NCI-H69 (cell line): Measurements from ENCODE around the gene EVC2.

Experiments used
- DNase-seq: peaks from one replicate; lab custom pipeline; 2025; lab: John Stamatoyannopoulos, UW

Gene EVC2

GRCh38 chr4:5662555-5662954, 45.8 kb downstream of the EVC2 start:
- DNase-seq: no peak

DNA sequence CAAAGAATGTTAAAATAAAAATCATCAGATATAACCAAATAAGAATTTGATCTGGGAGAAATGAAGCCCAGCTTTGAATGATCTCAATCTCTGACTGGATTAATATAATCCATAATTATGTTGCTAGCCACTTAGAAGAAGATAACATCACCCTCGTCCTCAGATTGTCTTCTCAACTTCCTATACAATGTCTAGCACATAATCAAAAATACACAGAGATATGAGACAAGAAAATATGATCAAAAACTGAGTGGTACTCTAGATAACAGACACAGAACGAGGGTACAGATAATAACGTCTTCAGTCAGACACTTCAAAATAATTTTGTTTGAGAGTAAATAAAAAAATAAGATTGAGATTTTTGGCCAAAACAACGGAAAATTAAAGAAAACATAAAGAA, 47.1 kb downstream of the EVC2 start:
- DNase-seq: no peak

- DNase-seq: no peak
These were observed 48.2 kb downstream of the EVC2 start for GRCh38 chr4:5660185-5660584.

GRCh38 chr4:5658974-5659373, 49.4 kb downstream of the EVC2 start:
- no peak for DNase-seq

GRCh38 chr4:5656415-5656814, 51.9 kb downstream of the EVC2 start:
- DNase-seq: no peak

DNA sequence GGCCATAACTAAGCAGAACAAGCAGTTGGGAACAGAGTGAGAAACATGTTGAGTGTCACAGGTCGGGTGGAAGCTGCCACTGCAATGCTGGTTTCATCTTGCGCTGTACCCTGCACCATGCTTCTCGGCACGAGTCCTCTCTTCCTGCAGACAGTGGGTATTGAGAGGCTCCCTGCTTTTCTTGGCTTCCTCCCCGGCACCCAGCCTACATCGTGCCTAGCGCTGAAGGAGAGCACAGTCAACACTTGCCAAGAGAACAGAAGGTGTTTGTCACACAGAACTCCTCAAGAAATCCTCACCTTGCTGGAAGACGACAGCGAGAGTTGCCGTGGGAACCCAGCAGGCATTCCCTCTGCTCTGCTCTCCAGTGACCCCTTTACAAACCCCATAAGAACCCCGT, 53.6 kb downstream of the EVC2 start:
- no peak for DNase-seq

DNA sequence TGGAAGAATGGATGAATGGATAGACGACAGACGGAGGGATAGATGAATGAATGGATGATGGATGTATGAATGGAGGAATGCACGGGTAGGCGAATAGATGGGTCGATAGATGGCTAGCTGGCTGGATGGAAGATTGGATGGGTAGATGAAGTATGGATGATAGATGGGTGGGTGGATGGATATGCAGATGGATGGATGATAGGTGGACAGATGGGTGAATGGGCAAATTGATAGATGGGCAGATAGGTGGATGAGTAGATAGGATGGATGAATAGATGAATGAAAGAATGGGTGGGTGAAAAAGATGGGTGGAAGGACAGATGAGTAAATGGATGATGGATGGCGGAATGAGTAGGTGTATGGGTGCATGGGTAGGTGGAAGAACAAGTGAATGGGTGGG, 57.3 kb downstream of the EVC2 start:
- DNase-seq: no peak

GRCh38 chr4:5650040-5650439, 58.3 kb downstream of the EVC2 start:
- no peak for DNase-seq

DNA sequence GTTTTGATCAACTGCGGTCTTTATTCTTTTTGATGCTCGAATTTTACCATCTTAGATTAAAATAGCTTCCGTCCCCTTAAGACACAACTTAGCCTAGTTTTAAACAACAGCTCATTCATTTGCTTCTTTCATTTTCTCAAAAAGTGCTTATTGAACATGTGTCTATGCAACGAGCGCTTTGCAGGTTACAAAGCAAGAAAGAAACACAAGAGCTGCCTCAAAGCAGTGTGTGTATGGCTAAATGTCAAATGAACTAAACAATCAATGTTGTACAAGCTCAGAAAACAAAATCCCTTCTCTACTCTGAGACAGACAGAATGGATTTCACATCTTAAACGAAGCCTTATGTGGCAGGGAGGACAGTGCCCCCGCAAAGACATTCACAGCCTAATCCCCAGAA, 61.0 kb downstream of the EVC2 start:
- DNase-seq: no peak

DNA sequence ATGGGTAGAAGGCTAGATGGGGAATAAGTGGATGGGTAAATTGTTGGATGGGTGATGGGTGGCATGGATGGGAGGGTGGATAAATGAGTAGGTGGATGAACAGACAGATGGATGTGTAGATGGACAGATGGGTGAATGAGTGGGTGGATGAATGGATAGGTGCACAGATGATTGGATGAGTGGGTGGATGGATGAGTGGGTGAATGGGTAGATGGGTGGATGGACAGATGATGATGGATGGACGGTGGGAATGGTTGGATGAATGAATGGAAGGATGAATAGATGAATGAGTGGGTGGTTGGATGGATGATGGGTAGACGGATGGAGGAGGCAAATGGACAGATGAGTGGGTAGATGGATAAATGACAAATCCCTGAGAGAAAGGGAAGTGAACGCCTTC, 68.3 kb downstream of the EVC2 start:
- DNase-seq: no peak

GRCh38 chr4:5639556-5639955, 68.8 kb downstream of the EVC2 start:
- no peak for DNase-seq

- no peak for DNase-seq
These were observed 69.4 kb downstream of the EVC2 start for GRCh38 chr4:5638976-5639375.

- DNase-seq: no peak
These were observed 70.0 kb downstream of the EVC2 start for GRCh38 chr4:5638316-5638715.

DNA sequence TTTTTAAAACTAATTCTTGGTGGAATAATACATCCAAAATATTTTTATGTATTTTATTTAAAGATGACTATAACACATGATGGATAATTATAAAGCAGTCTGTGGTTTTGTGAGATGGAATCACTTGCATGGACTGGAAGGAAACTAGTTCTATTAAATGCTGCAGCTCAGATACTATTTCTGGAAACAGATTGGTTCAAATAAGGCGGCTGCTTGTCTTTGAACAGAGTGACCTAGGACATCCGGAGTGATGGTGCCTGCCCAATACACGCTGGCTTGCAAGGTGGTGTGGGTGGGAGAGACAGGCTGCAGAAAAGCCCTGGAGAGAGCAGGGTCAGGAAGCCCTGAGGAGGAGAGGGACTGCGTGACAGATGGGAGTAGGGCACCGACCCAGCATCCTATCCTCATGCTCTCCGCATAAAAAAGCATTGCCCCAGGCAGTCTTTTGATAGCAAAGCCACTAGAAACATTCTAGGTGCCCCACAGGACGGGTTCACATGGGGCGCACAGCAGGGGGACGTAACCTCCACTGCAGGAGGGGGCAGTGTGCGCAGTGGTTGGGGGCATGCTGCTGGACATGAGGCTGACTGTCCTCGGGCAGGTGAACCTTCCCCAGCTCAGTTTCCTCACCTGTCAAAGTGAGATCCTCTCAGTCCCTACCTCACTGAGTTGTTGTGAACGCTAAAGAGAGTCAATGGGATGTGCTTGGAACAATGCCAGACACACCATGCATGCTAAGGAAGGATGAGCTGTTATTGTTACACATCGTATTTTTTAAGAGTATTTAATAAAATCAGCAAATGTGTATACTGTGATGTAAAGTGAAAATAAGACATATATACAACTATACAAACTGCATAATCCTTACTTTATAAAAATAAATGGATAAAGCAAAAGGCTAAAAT, 71.3 kb downstream of the EVC2 start:
- peak; percentile 17 for DNase-seq

DNA sequence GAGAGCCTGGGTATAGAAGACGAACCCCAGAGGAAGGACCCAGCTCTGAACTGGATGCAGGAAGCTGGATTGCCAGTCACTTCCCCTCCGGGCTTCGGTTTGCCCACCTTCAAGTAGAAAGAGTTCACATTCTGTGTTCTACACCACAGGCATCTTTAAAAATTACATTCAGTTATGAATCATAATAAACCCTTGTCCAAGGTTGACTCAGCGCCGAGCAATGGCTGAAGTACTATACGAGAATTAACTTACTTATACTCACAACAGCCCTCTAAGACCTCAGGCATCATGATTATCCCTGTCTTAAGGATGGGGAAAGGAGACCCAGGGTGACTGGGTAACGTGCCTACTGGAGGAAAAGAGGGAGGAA, 72.5 kb downstream of the EVC2 start:
- DNase-seq: no peak

DNA sequence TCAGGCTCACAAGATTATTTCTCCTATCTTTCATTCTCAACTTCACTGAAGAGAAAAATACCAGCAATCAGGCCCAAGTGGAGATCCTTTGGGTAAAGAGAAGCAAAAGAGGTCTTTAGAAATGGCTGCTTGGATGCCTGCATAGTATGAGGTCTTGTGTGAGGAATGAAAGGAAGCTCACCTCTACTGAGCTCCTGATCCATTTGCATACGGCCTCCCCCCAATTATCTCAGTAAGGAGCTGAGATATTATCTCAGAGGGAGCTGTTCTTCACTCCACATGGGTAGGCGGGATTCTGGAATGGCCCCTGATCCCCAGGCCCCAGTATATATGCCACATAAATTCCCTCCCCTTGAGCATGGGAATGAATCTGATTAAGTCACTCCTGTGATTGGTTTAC, 75.8 kb downstream of the EVC2 start:
- DNase-seq: no peak

DNA sequence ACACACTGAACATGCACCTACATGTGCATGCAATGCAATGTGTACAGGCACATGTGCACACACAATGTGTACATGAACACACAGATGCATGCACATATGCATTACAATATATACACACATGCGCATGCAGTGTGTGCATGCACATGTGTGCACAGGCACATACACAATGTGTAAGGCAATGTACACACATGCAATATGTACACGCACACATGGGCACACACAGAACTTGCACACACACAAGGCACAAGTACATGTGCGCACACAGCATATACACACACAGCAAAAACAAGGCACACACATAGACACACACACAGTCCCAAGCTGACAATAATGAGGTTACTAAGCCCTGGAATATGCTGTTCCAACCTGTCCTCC, 76.3 kb downstream of the EVC2 start:
- DNase-seq: no peak

DNA sequence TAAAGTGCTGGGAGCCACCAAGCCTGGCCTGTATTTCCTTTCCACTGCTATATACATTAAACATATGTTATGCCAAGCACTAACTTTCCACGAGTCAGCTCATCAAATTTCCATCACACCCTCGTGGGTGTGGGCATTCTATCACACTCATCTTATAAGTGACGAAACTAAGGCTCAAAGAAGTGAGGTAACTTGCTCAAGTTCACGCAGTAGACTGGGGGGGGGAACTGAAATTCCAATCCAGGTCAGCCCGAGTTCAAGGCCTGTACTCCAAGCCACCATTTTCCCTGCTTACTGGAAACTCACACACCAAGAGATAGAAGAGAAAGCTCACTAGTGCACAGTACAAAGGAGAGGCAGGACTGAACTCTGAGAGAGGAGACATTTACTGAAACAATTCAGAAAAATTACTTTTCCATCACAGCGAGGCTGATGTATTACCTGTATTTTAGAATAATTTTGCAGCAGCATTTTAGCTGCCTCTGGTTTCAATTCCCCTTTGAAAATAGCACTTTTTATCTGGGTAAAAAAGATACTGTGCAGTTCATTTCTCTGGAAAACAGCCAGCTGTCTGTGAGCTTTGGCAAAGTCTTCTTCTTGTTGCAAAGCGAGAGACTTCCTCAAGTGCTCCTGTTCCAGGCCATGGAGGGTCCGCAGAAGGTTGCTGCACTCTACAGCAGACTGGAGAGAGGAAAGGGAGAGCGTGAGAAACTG, 76.8 kb downstream of the EVC2 start:
- DNase-seq: no peak

DNA sequence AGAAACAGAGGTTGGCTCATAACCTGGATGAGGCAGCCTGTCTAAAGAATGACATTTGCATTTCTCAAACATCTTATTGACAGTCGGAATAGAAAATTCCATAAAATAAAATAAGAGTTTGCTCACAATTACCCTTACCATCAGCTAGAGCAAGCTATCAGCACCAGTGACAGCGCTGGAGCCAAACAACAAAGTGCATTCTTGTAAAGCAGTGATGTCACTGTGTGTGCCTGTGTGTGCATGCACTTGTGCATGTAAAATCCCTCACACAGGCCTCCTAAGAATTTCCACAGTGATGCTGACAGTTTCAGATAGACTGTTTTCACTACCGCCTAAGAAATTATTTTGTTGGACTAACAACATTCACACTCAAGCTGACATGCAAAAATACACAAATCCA, 77.6 kb downstream of the EVC2 start:
- DNase-seq: no peak

GRCh38 chr4:5629542-5629941, 78.8 kb downstream of the EVC2 start:
- no peak for DNase-seq

DNA sequence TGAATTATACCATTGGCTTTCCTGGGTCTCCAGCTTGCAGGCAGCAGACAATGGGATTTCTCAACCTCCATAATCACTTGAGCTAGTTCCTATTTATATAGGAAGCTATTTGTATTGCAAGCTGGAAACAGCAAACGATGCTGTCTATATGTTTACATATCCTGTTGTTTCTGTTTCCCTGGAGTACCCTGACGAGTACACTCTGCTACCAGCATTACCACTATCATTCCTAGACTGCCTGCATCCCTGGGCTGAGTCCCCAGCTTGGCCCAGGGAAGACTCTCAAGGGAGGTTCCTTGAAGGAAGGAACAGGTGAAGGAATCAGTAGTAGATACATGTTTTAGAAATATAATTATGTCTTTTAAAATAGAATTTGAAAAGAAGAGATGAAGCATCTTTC, 81.4 kb downstream of the EVC2 start:
- DNase-seq: no peak

GRCh38 chr4:5622596-5622995, 85.8 kb downstream of the EVC2 start:
- no peak for DNase-seq

GRCh38 chr4:5619913-5620625, 88.3 kb downstream of the EVC2 start:
- no peak for DNase-seq
